Prostate gland (tissue), 2 donors: ENCODE results near the gene ZNF101. TPM values are rescaled to one million over a fixed set of nuclear protein-coding genes. Genes with fewer than 3 reads are reported as not detected.

Experiments
- DNase-seq: peaks from one replicate; pipeline ENCODE4 v3.0.0-alpha.2; 2019; ENCODE audit warnings: low spot score
- H3K27ac ChIP-seq, 2 donors: fragments of 200-600 bp; sonication (generic); 2 replicates each; pipeline ENCODE4 v1.5.1; 2017 to 2019
- H3K27me3 ChIP-seq: fragments of 200-600 bp; sonication (generic); replicated peaks from 2 replicates; pipeline ENCODE4 v1.5.1; 2019; ENCODE audit not compliant: insufficient read depth
- H3K36me3 ChIP-seq, 2 donors: fragments of 200-600 bp; sonication (generic); 1 replicate in 1 of 2; 2 replicates in 1 of 2; pipeline versions ENCODE4 v1.5.1 to v1.8.1; 2017 to 2019
- H3K4me1 ChIP-seq: fragments of 200-600 bp; sonication (generic); replicated peaks from 2 replicates; pipeline ENCODE4 v1.5.1; 2019
- H3K4me3 ChIP-seq, 2 donors: fragments of 200-600 bp; sonication (generic); 2 replicates each; pipeline ENCODE4 v1.5.1; 2017 to 2019
- H3K9me3 ChIP-seq: fragments of 200-600 bp; sonication (generic); 2 replicates; pipeline ENCODE4 v1.5.1; 2017
- CTCF ChIP-seq, 4 experiments: fragments of 200-600 bp in 2 of 4; fragments of 450-650 bp in 2 of 4; sonication (generic) in 2 of 4; IDR thresholded peaks; 1 replicate in 3 of 4; 2 replicates in 1 of 4; pipeline ENCODE4 v1.5.1; 2016 to 2019; ENCODE audit warnings: antibody characterized with exemption in 4 of 4, mild to moderate bottlenecking in 2 of 4, moderate library complexity in 2 of 4
- POLR2A ChIP-seq: fragments of 450-650 bp; IDR thresholded peaks from one replicate; pipeline ENCODE4 v1.6.1; 2016; ENCODE audit warnings: antibody characterized with exemption, mild to moderate bottlenecking
- POLR2AphosphoS5 ChIP-seq: sonication (generic); formaldehyde crosslinking; IDR thresholded peaks from one replicate; pipeline ENCODE4 v1.6.1; 2017; ENCODE audit warnings: antibody characterized with exemption
- WGBS: methylation state at CpG from one replicate; pipeline ENCODE4 v1.1.5; 2018; 5-methylcytosine and 5-hydroxymethylcytosine counted together
- intact Hi-C: fragments of 100-400 bp; cut with DNase I; formaldehyde crosslinking; loops from one replicate; pipeline ENCODE4 v1.14.2; 2022
- total RNA-seq, 2 donors: library from RNA; depleted of rRNA; stranded (reverse); fragments of >200 nt; gene quantifications; one replicate each; pipeline ENCODE4 v1.1.0, GENCODE V29; 2016

Gene ZNF101
- total RNA-seq, 2 donors from 2014 or later = 4.1 to 7.1 TPM

- 48% methylated on average over 13 of the region's 13 CpGs for WGBS
- intact Hi-C loops = no loop called here
- Histone ChIP-seq H3K27me3 (no peaks in the 10 kb centered on the region), H3K4me1 (no peaks in the 10 kb centered on the region), H3K4me3 (no peak overlapping the region), H3K36me3 (peaks cover 37 to 50% of the 10 kb centered on the region in 2 donors), H3K9me3 (no peaks in the 10 kb centered on the region), H3K27ac (no peak overlapping the region)
- no peak for DNase-seq
- no peak for TF ChIP-seq CTCF (IDR thresholded peaks at IDR 0.05)
- no peak for TF ChIP-seq POLR2A
- no peak for TF ChIP-seq POLR2AphosphoS5
These were observed 17.6 kb upstream of the ZNF101 start for GRCh38 chr19:19651076-19651475.

GRCh38 chr19:19652482-19653295 is 15.9 kb upstream of the ZNF101 start:
- Histone ChIP-seq H3K27ac (no peak overlapping the region), H3K4me3 (no peak overlapping the region), H3K27me3 (no peaks in the 10 kb centered on the region), H3K36me3 (peaks cover 33 to 51% of the 10 kb centered on the region in 2 donors), H3K4me1 (no peaks in the 10 kb centered on the region), H3K9me3 (no peaks in the 10 kb centered on the region)
- 89% methylated on average over 24 of the region's 24 CpGs for WGBS
- DNase-seq = no peak
- intact Hi-C loops = no loop called here
- TF ChIP-seq POLR2AphosphoS5 (no peak), CTCF (IDR thresholded peaks at IDR 0.05) (no peak), POLR2A (no peak)

- Histone ChIP-seq H3K9me3 (no peaks in the 10 kb centered on the region), H3K27me3 (no peaks in the 10 kb centered on the region), H3K4me1 (no peaks in the 10 kb centered on the region), H3K4me3 (no peak overlapping the region), H3K27ac (no peak overlapping the region), H3K36me3 (peaks cover 39 to 55% of the 10 kb centered on the region in 2 donors)
- DNase-seq = no peak
- TF ChIP-seq POLR2AphosphoS5 (no peak), CTCF (IDR thresholded peaks at IDR 0.05) (no peak), POLR2A (no peak)
- WGBS = 93% methylated on average over 23 of the region's 23 CpGs
- intact Hi-C loops = no loop called here
These were observed 15.0 kb upstream of the ZNF101 start for GRCh38 chr19:19653597-19654147.

GRCh38 chr19:19654441-19654840 is 14.2 kb upstream of the ZNF101 start:
- WGBS = 90% methylated on average over 15 of the region's 15 CpGs
- H3K4me3 ChIP-seq = no peak overlapping the region
- DNase-seq = no peak
- no peak overlapping the region for H3K27ac ChIP-seq
- no peaks in the 10 kb centered on the region for H3K4me1 ChIP-seq
- no peaks in the 10 kb centered on the region for H3K27me3 ChIP-seq
- no peaks in the 10 kb centered on the region for H3K9me3 ChIP-seq
- intact Hi-C loops = no loop called here
- TF ChIP-seq POLR2A (no peak), CTCF (IDR thresholded peaks at IDR 0.05) (no peak)
- peaks cover 40 to 55% of the 10 kb centered on the region in 2 donors for H3K36me3 ChIP-seq
